Vagina (tissue), 2 donors: ENCODE data around the gene BRINP1.

Source experiments
- POLR2A ChIP-seq, 2 donors: fragments of 450-650 bp; IDR thresholded peaks; one replicate each; pipeline ENCODE4 v1.6.1; 2017; ENCODE audit warnings: antibody characterized with exemption in 2 of 2, mild to moderate bottlenecking in 2 of 2, moderate library complexity in 2 of 2
- TF ChIP-seq, protein P1 (sequence below), 3 experiments: fragments of 450-650 bp in 2 of 3; fragments of 200-600 bp in 1 of 3; sonication (generic) in 1 of 3; IDR thresholded peaks; one replicate each; pipeline ENCODE4 v1.5.1; 2017 to 2019; ENCODE audit warnings: antibody characterized with exemption in 3 of 3, mild to moderate bottlenecking in 2 of 3, moderate library complexity in 2 of 3

DNA sequence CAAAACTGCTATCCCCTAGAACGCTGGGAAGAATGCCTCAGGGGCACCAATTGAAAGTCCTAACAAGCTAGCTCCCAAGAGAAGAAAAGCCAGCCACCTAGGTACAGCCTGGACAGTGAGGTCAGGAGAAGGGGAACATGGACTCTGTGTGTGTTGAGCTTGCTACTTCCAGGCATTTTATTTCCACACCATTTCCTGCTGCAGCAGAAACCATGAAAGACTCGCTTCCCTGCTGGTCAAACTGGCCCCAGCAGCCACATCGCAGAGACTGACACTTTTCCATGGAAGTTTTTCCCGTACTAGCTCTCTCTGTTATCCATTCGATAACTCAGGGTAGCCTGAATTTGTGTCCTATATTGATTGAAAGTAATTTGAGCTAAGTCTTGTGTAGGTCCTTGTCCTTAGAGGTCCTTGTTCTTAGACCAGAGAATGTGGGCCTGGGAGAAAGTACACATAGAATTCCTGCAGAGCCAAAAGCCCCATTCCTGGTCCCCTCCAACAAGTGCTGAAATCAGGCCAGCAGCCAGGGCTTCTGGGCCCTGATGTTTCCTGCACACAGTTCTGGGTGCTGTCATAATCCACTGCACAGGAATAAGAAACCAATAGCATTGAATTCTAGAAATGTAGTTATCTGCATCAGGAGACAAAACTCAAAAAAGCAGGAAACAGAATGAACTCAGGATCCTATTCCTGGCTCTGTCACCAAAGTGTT is 96.6 kb downstream of the BRINP1 start:
- no peak for TF ChIP-seq POLR2A (IDR thresholded peaks at IDR 0.05)
- TF ChIP-seq, protein P1, sequence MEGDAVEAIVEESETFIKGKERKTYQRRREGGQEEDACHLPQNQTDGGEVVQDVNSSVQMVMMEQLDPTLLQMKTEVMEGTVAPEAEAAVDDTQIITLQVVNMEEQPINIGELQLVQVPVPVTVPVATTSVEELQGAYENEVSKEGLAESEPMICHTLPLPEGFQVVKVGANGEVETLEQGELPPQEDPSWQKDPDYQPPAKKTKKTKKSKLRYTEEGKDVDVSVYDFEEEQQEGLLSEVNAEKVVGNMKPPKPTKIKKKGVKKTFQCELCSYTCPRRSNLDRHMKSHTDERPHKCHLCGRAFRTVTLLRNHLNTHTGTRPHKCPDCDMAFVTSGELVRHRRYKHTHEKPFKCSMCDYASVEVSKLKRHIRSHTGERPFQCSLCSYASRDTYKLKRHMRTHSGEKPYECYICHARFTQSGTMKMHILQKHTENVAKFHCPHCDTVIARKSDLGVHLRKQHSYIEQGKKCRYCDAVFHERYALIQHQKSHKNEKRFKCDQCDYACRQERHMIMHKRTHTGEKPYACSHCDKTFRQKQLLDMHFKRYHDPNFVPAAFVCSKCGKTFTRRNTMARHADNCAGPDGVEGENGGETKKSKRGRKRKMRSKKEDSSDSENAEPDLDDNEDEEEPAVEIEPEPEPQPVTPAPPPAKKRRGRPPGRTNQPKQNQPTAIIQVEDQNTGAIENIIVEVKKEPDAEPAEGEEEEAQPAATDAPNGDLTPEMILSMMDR (IDR thresholded peaks at IDR 0.05): no peak
